HG03159 (cell line): ENCODE measurements around the gene HRH3.

Source experiments
- ATAC-seq: cut with Tn5 transposase; IDR thresholded peaks from one replicate; pipeline ENCODE4 v1.9.1; 2021; ENCODE audit warnings: mild to moderate bottlenecking, moderate library complexity; ENCODE audit not compliant: unreplicated experiment

The HRH3 gene

DNA sequence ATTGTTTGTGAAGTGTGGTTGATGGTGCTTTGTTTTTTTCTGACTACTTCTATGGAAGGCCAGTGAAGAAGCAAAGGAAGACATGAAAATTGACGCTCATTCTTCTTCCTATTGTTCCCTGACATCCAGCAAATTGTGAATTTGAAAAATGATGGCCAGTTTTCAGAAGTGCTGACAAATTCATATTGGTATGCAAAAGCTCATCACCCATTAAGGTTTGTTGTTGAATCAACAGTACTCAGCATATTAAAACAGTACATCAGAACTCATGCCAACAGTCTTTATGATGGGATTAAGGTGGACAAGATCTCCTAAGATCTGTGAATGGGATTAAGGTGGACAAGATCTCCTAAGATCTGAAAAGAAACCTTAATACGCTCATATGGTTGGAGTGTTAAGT lies 38.3 kb downstream of the HRH3 start:
- no peak for ATAC-seq

DNA sequence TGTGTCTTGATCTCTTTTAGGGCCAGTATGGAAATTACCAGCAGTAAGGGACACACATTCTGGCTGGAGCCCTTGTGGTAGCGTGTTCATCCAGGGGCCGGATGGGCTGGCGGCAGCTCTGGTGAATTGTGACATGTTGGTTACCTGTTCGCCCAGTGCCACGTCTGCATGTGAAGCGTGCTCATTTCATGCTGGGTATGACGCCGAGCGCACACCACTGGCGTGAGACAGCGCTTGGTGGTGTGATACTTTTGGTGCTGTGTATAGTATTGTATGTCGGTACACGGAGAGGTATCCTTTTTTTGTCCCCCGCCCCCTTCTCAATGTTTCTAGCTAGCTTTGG lies 40.9 kb downstream of the HRH3 start:
- ATAC-seq = no peak

DNA sequence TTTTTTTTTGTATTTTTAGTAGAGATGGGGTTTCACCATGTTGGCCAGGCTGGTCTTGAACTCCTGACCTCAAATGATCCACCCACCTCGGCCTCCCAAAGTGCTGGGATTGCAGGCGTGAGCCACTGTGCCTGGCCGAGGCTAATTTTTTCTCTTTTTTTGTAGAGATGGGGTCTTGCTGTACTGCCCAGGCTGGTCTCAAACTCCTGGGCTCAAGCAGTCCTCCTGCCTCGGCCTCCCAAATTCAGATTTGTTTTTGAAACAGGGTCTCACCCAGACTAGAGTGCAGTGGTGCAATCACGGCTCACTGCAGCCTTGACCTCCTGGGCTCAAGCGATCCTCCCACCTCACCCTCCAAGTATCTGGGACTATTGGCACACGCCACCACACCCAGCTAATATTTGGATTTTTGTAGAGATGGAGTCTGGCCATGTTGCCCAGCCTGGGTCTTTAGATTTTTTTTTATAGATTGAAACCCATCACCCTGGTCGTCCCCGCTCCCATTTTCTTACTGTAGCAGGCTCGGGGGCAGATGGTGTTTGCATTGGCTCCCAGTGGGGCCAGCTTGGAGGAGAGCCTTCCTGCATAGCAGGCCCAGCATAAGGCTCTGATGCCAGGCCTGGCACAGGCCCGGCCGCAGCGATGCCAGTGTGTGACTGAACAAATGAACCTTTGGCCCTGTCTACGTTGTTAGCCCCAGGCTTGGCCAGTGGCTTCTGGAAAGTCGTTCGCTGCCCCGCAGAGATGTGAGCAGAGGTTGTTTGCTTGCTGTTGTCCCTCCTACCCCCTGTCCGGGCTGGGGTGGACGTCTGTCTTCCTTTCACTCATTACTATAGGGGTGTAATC lies 41.5 kb downstream of the HRH3 start:
- ATAC-seq = no peak

DNA sequence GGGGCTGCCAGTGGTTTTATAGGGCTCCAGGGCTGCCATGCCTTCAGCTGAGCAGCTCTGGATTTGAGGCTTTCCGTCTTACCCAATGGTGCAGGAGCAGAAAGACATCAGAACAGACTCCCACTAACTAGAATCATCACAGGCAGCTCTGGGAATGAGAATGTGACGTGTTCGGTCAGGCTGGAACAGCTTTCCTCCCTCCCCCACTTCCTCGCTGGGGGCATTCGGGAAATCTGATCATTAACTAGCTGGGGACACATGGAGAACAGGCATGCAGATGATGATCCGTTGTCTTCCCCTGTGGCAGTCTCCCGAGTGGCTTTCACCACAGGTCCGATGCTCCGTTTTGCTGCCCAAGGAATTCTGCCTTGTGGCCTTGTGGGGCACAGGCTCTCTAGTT lies 42.8 kb downstream of the HRH3 start:
- ATAC-seq = no peak

DNA sequence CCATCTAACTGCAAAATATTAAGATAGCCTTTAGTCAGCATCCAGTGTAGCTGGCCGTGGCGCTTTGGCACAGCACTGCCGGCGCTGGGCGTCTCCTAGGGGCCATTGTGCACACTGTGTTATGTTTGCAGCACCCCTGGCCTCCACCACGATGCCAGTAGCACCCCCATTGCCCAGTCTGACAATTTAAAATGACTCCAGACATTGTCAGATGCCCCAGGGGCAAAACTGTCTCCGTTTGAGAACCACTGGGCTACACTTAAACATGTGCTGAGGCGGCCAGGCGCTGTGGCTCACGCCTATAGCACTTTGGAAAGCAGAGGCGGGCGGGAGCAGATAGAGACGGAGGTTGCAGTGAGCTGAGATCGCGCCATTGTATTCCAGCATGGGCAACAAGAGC lies 43.2 kb downstream of the HRH3 start:
- ATAC-seq = no peak

GRCh38 chr20:62175711-62176110 lies 44.4 kb downstream of the HRH3 start:
- ATAC-seq = no peak

- ATAC-seq = no peak
These were observed 45.0 kb downstream of the HRH3 start for GRCh38 chr20:62174870-62175624.

GRCh38 chr20:62174021-62174804 lies 45.9 kb downstream of the HRH3 start:
- no peak for ATAC-seq

DNA sequence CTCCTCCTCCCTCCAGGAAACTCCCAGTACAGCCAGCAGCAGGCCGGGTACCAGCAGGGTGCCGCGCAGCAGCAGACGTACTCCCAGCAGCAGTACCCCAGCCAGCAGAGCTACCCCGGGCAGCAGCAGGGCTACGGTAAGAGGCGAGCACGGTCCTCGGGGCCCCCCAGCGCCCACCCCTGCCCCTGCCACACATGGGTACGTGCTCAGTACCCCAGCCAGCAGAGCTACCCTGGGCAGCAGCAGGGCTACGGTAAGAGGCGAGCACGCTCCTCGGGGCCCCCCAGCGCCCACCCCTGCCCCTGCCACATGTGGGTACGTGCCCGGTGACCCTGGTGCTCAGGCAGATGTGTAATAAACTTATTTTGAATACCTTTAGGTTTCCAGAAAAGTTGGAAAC lies 47.4 kb downstream of the HRH3 start:
- ATAC-seq = no peak

GRCh38 chr20:62171245-62171644 lies 48.8 kb downstream of the HRH3 start:
- ATAC-seq = no peak

GRCh38 chr20:62170536-62170935 lies 49.5 kb downstream of the HRH3 start:
- ATAC-seq = no peak

- ATAC-seq = no peak
These were observed 51.1 kb downstream of the HRH3 start for GRCh38 chr20:62168890-62169435.

DNA sequence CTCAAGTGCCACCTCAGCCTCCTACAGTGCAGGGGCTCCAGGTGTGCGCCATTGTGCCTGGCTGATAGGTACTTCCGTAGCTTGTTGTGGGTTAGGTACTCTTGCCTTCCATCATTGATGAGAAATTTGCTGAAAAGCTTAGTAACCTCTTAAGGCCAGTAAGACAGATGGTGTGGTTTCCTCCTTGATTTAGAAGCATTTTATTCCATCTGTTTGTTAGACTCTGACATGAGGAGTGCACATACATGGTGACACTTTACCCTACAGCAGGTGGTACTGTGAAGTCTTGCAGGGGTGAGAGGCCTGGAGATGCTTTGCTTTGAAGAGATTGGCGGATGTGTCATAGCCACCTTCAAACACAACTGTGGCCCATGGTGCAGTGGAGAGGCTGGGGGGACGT lies 52.0 kb downstream of the HRH3 start:
- no peak for ATAC-seq

DNA sequence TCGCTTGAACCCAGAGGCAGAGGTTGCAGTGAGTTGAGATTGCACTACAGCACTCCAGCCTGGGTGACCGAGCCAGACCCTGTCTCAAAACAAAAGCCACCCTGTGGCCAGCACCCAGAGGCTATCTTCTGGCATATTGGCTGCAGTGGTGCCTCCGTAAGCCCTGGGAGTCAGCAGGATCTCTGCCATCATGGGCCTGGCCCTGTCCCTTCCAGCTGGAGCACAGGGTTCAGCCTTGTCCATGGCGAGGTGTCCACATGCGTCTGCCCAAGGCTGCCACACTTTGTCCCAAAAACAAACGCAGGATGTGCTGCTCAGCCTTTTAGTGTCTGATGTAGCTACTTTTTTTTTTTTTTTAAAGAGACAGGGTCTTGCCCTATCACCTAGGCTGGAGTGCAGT lies 52.6 kb downstream of the HRH3 start:
- ATAC-seq = no peak

DNA sequence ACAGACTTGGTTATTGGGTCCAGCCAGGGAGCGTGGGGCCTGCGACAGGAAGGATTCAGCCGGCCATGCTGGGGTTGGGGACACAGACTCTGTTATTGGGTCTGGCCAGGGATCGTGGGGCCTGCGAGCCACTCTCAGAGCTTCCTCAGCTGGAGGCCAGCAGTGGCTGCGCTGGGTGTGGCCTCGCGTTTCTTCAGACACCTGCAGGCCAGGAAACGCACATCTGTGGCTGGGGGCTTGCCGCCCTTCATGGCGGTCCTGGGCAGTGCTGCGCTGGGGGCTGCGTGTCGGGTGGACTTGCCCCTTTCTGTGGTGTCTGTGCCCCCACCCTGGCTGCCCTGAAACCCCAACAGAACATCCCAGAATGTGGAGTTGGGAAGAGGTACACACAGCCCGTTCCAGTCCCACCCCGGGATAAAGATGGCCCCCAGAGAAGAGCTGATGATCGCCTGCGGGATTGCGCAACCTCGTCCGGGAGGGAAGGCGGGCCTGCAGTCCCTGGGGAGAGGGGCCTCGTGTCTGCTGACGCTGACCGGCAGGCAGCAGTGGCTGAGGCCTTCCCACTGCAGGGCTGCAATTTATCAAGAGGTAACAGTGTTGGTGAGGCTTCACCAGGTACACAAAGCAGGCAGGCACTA lies 54.2 kb downstream of the HRH3 start:
- no peak for ATAC-seq
